Activated CD8-positive, alpha-beta memory T cell treated with anti-CD3 and anti-CD28 coated beads, Interleukin-2, amount 50 U/mL, for 48 hours (primary cell): ENCODE measurements around the gene SRRM5.
"Not testable (repeated sequence)": the region's sequence is repeated elsewhere in the genome, so short reads cannot be mapped to it uniquely, and the experiment has no call there.

Experiments used
- DNase-seq: peaks from one replicate; pipeline ENCODE4 v3.0.0-alpha.2; 2020

Gene SRRM5, protein sequence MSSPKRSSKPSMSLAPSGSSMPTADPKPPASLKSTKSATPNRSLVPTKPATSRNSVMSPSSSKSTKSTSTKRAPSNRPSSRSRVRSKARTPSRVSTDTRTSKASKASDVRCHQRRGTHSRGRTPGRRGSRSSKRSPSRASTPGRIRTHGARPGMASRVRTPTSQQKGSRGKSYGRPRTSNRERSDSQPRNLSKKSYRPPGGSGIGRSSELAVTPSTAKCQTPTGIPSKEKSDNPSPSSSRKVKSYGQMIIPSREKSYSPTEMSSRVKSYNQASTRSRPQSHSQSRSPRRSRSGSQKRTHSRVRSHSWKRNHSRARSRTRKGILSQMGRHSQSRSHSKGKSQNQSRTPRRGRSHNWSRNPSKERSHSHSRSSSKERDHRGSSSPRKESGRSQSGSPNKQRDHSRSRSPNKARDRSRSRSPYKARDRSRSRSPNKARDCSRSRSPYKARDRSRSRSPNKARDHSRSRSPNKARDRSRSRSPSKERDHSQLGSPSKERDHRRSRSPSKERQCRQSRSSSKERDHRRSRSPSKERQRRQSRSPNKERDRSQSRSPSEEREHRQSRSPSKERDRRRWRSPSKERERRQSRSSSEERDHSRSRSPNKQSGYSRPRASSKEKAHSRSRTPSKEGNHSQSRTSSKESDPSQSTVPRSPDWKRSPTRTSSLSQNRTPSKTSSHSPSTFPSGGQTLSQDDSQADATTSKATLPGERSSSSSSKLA

GRCh38 chr19:43611788-43612187, at the start of gene SRRM5:
SRRM5 (plus strand) TSS chr19:43612088; CDS start chr19:43612122, 34 bp downstream.
- no peak for DNase-seq

- no peak for DNase-seq
Measured at GRCh38 chr19:43562226-43562697, 49.6 kb upstream of the SRRM5 start.

GRCh38 chr19:43562698-43563241, 49.1 kb upstream of the SRRM5 start:
- DNase-seq: peak; percentile 75

- DNase-seq: no peak
Measured at GRCh38 chr19:43563816-43564457, 48.0 kb upstream of the SRRM5 start.

- no peak for DNase-seq
Measured at GRCh38 chr19:43564800-43565199, 47.1 kb upstream of the SRRM5 start.

DNA sequence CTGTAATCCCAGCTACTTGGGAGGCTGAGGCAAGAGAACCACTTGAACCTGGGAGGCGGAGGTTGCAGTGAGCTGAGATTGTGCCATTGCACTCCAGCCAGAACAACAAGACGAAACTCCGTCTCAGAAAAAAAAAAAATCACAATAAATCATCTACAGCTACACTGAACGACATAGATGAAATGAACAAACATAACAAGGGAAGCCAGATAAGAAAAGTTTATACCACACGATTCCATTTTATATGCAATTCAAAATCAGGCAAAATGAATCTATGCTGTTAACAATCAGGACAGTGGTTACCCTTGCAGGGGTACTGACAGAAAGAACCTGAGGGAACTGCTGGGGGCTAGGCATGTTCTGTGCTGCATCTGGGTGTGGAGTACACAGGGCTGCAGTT, 42.2 kb upstream of the SRRM5 start:
- no peak for DNase-seq

- DNase-seq: no peak
Measured at GRCh38 chr19:43570174-43570791, 41.6 kb upstream of the SRRM5 start.

- DNase-seq: no peak
Measured at GRCh38 chr19:43572171-43572588, 39.7 kb upstream of the SRRM5 start.

- DNase-seq: no peak
Measured at GRCh38 chr19:43574424-43575155, 37.3 kb upstream of the SRRM5 start.

GRCh38 chr19:43575156-43575950, 36.5 kb upstream of the SRRM5 start, which contains the start of the genes PINLYP and XRCC1:
PINLYP (plus strand) TSS chr19:43575801; CDS start chr19:43577192, 1,391 bp downstream.
XRCC1 (minus strand) TSS chr19:43575527; CDS start chr19:43575458, 69 bp downstream.
- peak; percentile 96 for DNase-seq

DNA sequence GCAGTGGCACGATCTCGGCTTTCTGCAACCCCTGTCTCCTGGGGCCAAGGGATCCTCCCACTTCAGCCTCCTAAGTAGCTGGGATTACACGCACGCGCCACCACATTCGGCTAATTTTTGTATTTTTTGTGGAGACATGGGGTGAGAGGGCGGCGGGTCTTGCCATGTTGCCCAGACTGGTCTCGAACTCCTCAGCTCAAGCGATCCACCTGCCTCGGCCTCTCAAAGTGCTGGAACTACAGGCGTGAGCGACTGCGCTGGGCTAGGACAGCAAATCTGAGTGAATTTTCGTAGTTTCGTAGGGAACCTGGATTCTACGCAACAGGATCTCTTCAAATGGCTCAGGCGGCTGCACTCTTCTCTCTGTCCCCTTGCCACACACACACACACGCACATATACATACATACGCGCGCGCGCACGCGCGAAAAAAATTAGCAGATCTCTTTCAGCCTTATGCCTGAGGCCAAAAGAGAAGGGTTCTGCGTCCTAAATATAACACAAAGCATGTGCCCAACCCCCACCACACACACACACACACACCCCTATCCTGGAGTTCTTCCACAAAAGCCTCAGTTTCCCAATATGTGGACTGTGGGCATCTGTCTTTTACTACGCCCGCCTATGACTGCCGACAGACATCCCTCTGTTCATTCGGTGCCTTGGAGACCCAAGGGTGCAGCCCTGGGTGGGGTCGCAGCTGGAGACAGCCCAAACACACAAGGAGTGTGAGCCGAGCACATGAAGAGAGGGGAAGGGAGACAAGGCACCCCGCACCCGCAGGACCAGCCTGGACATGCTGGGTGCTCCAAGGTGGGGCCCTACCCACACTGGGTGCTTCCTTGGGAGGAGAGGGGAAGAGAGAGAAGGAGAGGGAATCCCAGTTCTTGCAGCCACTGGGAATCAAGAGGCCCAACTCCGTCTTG, 35.7 kb upstream of the SRRM5 start:
- no peak for DNase-seq

DNA sequence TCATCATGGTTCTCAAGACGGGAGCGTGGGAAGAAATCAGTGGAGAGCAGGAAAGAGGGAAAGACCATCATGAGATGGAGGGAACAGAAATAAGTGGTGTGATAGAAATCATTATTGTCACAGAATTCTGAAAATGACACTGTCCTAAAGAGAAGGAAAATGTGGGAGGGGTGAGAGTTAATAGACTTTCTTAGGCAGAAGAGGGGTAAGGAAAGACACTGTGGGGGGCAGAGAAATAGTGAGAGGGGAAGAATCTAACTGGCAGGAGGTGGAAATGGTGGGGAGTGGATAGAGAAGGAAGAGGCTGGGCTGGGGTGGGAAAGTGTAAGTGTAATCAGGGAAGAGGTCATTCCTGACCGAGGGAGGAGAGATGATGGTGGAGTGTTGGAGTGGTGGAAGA, 33.1 kb upstream of the SRRM5 start:
- no peak for DNase-seq

DNA sequence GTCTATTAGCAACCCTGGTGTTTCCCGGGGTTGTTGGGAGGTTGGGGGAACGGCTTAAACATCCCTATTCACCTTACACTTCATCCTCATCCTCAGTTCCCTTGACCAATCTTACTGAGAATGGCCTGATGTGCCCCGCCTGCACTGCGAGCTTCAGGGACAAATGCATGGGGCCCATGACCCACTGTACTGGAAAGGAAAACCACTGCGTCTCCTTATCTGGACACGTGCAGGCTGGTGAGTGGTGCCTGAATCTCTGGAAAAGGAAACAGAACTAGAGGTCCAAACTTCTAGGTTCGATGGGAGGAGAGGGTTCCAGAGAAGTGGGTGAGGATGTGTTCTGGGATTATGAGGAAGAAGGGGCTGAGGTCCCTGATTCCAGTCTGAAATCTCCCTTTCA, 30.4 kb upstream of the SRRM5 start:
- DNase-seq: no peak

DNA sequence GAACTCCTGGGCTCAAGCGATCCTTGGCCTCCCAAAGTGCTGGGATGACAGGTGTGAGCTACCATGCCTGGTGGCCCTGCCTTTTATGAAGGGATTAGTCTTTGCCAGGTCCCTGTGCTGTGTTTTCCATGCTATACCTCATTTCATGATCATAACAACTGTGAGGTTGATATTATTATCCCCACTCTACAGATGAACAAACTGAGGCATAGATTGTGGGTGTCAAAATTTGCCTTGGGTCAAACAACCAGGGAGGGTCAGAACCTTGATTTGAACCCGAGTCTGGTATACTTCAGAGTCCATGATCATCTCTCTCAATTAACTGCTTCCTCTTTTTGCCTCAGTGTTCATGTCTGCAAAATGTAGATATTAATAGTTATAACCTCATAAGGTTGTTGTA, 29.4 kb upstream of the SRRM5 start:
- no peak for DNase-seq

- no peak for DNase-seq
Measured at GRCh38 chr19:43584484-43584883, 27.4 kb upstream of the SRRM5 start.

GRCh38 chr19:43586346-43586745, 25.5 kb upstream of the SRRM5 start:
- no peak for DNase-seq

GRCh38 chr19:43587029-43587428, 24.9 kb upstream of the SRRM5 start:
- DNase-seq: not testable (repeated sequence)

DNA sequence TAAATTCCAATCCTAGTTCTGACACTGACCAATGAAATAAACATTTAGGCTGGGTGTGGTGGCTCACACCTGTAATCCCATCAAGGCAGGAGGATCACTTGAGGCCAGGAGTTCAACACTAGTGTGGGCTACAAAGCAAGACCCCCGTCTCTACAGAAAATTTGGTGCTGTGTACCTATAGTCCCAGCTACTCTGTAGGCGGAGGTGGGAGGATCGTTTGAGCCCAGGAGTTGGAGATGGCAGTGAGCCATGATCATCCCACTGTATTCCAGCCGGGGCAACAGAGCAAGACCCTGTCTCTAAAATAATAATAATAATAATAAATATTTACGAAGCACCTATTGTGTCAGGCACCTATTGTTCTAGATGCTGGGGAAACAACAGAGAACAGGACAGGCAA, 22.6 kb upstream of the SRRM5 start:
- no peak for DNase-seq

DNA sequence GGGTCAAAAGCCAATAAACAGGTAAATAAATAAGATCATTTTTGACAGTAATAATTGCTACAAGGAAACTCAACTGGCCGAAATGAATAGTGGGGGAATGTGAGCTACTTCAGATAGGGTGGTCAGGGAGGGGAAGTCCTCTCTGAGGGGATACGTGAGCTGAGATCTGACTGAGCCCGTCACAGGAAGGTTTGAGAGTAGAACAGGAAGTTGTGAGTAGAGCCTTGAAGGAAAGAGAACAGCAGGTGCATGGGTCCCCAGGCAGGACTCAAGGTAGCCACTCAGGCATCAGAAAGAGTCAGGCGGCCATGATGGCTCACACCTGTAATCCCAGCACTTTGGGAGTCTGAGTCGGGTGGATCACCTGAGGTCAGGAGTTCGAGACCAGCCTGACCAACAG, 22.2 kb upstream of the SRRM5 start:
- DNase-seq: no peak
